Osteocyte (in vitro differentiated cells): Measurements from ENCODE around the gene TH. TPM values are rescaled to one million over a fixed set of nuclear protein-coding genes. Genes with fewer than 3 reads are reported as not detected.

ENCODE experiments used
- DNase-seq: peaks from one replicate; pipeline ENCODE4 v3.0.0; 2021; ENCODE audit warnings: mixed read lengths; ENCODE audit not compliant: unreplicated experiment; ENCODE audit errors: extremely low spot score
- H3K27ac Mint-ChIP-seq: one replicate; pipeline ENCODE4 v1.8.0; 2021; ENCODE audit warnings: mild to moderate bottlenecking, mixed read lengths; ENCODE audit not compliant: unreplicated experiment
- H3K27me3 Mint-ChIP-seq: one replicate; pipeline ENCODE4 v1.8.0; 2021; ENCODE audit warnings: mixed read lengths; ENCODE audit not compliant: unreplicated experiment
- H3K36me3 Mint-ChIP-seq: one replicate; pipeline ENCODE4 v1.8.0; 2021; ENCODE audit warnings: mixed read lengths; ENCODE audit not compliant: unreplicated experiment
- H3K4me1 Mint-ChIP-seq: one replicate; pipeline ENCODE4 v1.8.0; 2021; ENCODE audit warnings: mixed read lengths; ENCODE audit not compliant: unreplicated experiment
- H3K4me3 Mint-ChIP-seq: one replicate; pipeline ENCODE4 v1.8.0; 2021; ENCODE audit warnings: mild to moderate bottlenecking, moderate library complexity, mixed read lengths; ENCODE audit not compliant: unreplicated experiment
- H3K9me3 Mint-ChIP-seq: one replicate; pipeline ENCODE4 v1.8.0; 2021; ENCODE audit warnings: mixed read lengths; ENCODE audit not compliant: unreplicated experiment
- CTCF ChIP-seq: fragments of 200-600 bp; sonication (generic); IDR thresholded peaks from 2 replicates; pipeline ENCODE4 v1.5.0; 2021; ENCODE audit warnings: antibody characterized with exemption, mild to moderate bottlenecking, moderate library complexity
- total RNA-seq: library from RNA; stranded (reverse); gene quantifications from 2 replicates; pipeline ENCODE4 v1.2.1, GENCODE V29; 2021

TH gene
- total RNA-seq, 1 donor from 2014 or later: 0.75 TPM

DNA sequence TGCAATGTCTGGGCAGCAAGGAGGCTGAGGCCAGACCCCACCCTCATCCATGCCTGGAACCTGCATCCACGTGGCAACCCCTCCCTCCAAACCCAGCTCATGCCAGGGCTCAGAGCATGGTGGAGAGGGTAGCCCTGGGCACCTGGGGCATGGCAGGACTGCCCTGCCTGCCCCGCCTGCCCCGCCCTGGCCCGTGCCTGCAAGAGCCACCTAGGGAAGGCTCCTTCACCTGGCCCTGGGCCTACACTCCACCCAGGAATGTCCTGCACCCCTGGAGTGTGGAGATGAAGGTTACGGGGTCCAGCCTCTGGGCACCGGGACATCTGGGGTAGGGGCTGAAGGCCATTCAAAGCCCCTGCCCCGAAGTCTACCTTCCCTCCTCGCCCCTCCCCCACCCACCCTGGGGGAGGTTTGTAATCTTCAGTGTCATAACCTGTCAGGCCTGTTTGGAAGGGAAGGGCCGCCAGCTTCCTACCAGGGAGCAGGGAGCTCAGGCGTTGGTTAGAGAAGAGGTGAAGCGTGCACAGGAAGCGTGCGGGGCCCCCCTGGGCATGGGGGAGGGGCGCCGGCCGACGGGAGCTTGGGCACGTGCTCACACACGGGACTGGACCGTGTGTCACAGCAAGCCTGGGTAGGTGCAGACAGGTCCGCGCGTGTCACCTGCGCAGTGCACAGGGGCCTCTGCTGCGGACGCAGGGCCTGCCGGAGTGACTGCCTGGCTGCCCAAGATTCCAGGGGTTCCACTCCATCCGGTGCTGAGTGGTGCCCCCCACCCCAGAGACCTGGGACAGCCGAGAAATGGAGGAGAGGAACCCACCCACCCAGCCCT lies 30.7 kb upstream of the TH start:
- DNase-seq: no peak
- TF ChIP-seq CTCF: no peak
- H3K27me3 Mint-ChIP-seq: peaks cover 9% of the 10 kb centered on the region

GRCh38 chr11:2201542-2201941 lies 29.9 kb upstream of the TH start:
- Mint-ChIP-seq H3K36me3 (no peaks in the 10 kb centered on the region), H3K27ac (no peak overlapping the region), H3K27me3 (peaks cover 11% of the 10 kb centered on the region), H3K4me3 (no peak overlapping the region), H3K4me1 (no peaks in the 10 kb centered on the region), H3K9me3 (no peaks in the 10 kb centered on the region)
- TF ChIP-seq CTCF: no peak
- no peak for DNase-seq

More for the DNA sequence above, 30.7 kb upstream of the TH start:
- no peak overlapping the region for H3K27ac Mint-ChIP-seq
- H3K4me1 Mint-ChIP-seq: no peaks in the 10 kb centered on the region
- H3K36me3 Mint-ChIP-seq: no peaks in the 10 kb centered on the region
- no peak overlapping the region for H3K4me3 Mint-ChIP-seq
- H3K9me3 Mint-ChIP-seq: no peaks in the 10 kb centered on the region

DNA sequence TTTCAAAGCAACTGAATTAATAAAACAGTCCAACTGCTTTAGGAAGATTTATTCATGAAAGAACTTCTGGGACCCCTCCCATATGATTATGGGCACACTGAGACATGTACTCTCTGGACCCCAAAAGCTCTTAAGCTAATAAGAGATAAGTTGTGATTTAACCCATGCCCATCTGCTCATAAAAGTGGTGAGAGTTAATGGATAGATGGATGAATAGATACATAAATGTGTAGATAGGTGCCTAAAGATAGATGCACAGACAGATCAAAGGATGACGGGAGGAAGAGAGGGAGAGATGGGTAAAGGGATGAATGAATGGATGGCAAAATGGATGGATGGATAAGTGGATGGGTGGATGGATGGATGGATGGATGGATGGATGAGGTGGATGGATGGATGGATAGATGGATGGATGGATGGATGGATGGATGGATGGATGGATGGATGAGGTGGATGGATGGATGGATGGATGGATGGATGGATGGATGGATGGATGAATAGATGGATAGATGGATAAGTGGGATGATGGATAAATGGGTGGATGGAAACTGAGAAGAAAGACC lies 29.4 kb upstream of the TH start:
- DNase-seq: no peak
- TF ChIP-seq CTCF: no peak
- no peak overlapping the region for H3K4me3 Mint-ChIP-seq
- peaks cover 16% of the 10 kb centered on the region for H3K27me3 Mint-ChIP-seq
- H3K36me3 Mint-ChIP-seq: no peaks in the 10 kb centered on the region
- no peak overlapping the region for H3K27ac Mint-ChIP-seq
- no peaks in the 10 kb centered on the region for H3K9me3 Mint-ChIP-seq
- no peaks in the 10 kb centered on the region for H3K4me1 Mint-ChIP-seq

- Mint-ChIP-seq H3K27ac (no peak overlapping the region), H3K4me3 (no peak overlapping the region), H3K27me3 (peaks cover 19% of the 10 kb centered on the region), H3K4me1 (no peaks in the 10 kb centered on the region), H3K9me3 (no peaks in the 10 kb centered on the region), H3K36me3 (no peaks in the 10 kb centered on the region)
- no peak for DNase-seq
- no peak for TF ChIP-seq CTCF
Measured at GRCh38 chr11:2200536-2200935, 28.9 kb upstream of the TH start.
